Kidney (tissue), 14 donors: ENCODE data around the gene RNF7. TPM values are rescaled to one million over a fixed set of nuclear protein-coding genes. Genes with fewer than 3 reads are reported as not detected.

Experiments used
- DNase-seq, 5 donors: peaks; one replicate each; pipeline ENCODE4 v3.0.0-alpha.2; 2013 to 2020
- FAIRE-seq: peaks from 2 replicates; lab custom pipeline; 2012; peaks lifted over from hg19 to GRCh38; lab: Jason Lieb, UNC
- H3K27ac ChIP-seq, 2 donors: one replicate each; pipeline ENCODE4 v1.7.0; 2013; ENCODE audit warnings: low read depth in 2 of 2, low read length in 2 of 2, inconsistent platforms in 1 of 2
- H3K27me3 ChIP-seq: one replicate; pipeline ENCODE4 v1.7.1; 2013; ENCODE audit warnings: low read length, inconsistent platforms; ENCODE audit not compliant: control insufficient read depth, insufficient read depth
- H3K36me3 ChIP-seq, 3 donors: one replicate each; pipeline versions ENCODE4 v1.7.0 to v1.7.1; 2013; ENCODE audit warnings: low read length in 3 of 3, control low read depth in 1 of 3, inconsistent platforms in 1 of 3; ENCODE audit not compliant: insufficient read depth in 3 of 3, control insufficient read depth in 2 of 3
- H3K4me1 ChIP-seq, 3 donors: one replicate each; pipeline versions ENCODE4 v1.7.0 to v1.7.1; 2013; ENCODE audit warnings: low read length in 3 of 3, inconsistent platforms in 1 of 3, low read depth in 1 of 3; ENCODE audit not compliant: control insufficient read depth in 2 of 3, insufficient read depth in 2 of 3
- H3K4me3 ChIP-seq, 3 donors: one replicate each; pipeline versions ENCODE4 v1.7.0 to v1.8.1; 2013; ENCODE audit warnings: low read length in 3 of 3, control low read depth in 1 of 3, inconsistent platforms in 1 of 3
- H3K9ac ChIP-seq, 3 donors: one replicate each; pipeline versions ENCODE4 v1.7.0 to v1.7.1; 2013; ENCODE audit warnings: low read length in 3 of 3, control low read depth in 1 of 3, inconsistent platforms in 1 of 3
- H3K9me3 ChIP-seq, 3 donors: one replicate each; pipeline versions ENCODE4 v1.7.0 to v1.7.1; 2013; ENCODE audit warnings: low read length in 3 of 3, control low read depth in 1 of 3, inconsistent platforms in 1 of 3; ENCODE audit not compliant: control insufficient read depth in 2 of 3, insufficient read depth in 1 of 3
- intact Hi-C: fragments of 100-400 bp; cut with DNase I; formaldehyde crosslinking; loops from one replicate; pipeline ENCODE4 v1.11.1; 2022
- polyA plus RNA-seq: library from polyadenylated mRNA; stranded (reverse); fragments of 350-450 nt; fragmentation: Illumina TruSeq; extraction: RNeasy Lipid Tissue Mini Kit (QIAGEN cat#74804); gene quantifications from one replicate; pipeline ENCODE4 v1.2.3, GENCODE V29; 2014; ENCODE audit warnings: low read depth, low replicate concordance; ENCODE audit not compliant: insufficient read depth
- total RNA-seq: library from RNA; stranded (reverse); fragmentation: NEBNext Ultra II Directional; extraction: Animal tissue kit (Norgen Biotek cat#: 25700); gene quantifications from one replicate; pipeline ENCODE4 v1.2.1, GENCODE V29; 2021
- TF ChIP-seq, protein P1 (sequence below): IDR thresholded peaks from 3 replicates; pipeline ENCODE4 v1.5.1; 2012; ENCODE audit warnings: mild to moderate bottlenecking, moderate library complexity, borderline replicate concordance; ENCODE audit not compliant: insufficient read depth; ENCODE audit errors: extremely low read depth
- donor health status: control.
- donor health status: control.
- donor health status: control.
- donor health status: control.
- donor health status: control.
- donor health status: DM: yes; HTN: yes; CAD: no.
- donor health status: Normal renal cell carcinoma (clear cell type).

RNF7 gene
- total and polyA plus RNA-seq, 2 donors from 2014 or later = 83.2 to 138 TPM

DNA sequence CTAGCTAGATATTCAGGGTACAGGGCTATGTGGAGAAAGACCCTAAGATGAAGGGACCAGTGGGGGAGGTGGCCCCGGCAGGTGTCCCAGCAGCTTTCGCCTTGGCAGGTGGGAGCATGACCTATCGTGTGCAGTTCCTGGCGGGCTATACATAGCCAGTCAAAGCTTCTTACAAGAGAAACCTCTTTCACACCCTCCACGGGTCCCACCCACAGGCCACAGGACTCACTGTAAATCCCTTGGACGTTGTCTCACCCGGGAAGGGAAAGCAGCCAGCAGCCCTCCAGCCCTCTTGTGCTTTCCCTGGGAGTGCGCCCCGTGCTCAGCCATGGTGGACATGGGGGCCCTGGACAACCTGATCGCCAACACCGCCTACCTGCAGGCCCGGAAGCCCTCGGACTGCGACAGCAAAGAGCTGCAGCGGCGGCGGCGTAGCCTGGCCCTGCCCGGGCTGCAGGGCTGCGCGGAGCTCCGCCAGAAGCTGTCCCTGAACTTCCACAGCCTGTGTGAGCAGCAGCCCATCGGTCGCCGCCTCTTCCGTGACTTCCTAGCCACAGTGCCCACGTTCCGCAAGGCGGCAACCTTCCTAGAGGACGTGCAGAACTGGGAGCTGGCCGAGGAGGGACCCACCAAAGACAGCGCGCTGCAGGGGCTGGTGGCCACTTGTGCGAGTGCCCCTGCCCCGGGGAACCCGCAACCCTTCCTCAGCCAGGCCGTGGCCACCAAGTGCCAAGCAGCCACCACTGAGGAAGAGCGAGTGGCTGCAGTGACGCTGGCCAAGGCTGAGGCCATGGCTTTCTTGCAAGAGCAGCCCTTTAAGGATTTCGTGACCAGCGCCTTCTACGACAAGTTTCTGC lies 40.1 kb downstream of the RNF7 start:
- H3K27me3 ChIP-seq = no peaks in the 10 kb centered on the region
- intact Hi-C loops = no loop called here
- TF ChIP-seq, protein P1, sequence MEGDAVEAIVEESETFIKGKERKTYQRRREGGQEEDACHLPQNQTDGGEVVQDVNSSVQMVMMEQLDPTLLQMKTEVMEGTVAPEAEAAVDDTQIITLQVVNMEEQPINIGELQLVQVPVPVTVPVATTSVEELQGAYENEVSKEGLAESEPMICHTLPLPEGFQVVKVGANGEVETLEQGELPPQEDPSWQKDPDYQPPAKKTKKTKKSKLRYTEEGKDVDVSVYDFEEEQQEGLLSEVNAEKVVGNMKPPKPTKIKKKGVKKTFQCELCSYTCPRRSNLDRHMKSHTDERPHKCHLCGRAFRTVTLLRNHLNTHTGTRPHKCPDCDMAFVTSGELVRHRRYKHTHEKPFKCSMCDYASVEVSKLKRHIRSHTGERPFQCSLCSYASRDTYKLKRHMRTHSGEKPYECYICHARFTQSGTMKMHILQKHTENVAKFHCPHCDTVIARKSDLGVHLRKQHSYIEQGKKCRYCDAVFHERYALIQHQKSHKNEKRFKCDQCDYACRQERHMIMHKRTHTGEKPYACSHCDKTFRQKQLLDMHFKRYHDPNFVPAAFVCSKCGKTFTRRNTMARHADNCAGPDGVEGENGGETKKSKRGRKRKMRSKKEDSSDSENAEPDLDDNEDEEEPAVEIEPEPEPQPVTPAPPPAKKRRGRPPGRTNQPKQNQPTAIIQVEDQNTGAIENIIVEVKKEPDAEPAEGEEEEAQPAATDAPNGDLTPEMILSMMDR = no peak
- no peaks in the 10 kb centered on the region for H3K4me1 ChIP-seq
- no peak for DNase-seq
- FAIRE-seq = no peak
- no peaks in the 10 kb centered on the region for H3K36me3 ChIP-seq
- H3K4me3 ChIP-seq = no peak overlapping the region
- H3K9ac ChIP-seq = no peak overlapping the region
- H3K27ac ChIP-seq = no peak overlapping the region
- no peaks in the 10 kb centered on the region for H3K9me3 ChIP-seq

DNA sequence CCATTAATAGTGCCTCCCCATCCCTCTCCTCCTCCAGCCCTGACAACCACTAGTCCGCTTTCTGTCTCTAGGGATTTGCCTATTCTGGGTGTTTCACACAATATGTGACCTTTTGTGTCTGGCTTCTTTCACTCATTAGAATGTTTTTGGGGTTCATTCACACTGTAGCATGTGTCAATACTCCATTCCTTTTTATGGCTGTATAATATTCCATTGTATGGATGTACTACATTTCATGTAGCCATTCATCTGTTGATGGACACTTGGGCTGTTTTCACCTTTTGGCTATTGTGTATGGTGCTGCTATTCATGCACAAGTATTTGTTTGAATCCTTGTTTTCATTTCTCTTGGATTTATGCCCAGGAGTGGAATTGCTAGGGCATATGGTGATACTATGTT lies 41.6 kb downstream of the RNF7 start:
- Histone ChIP-seq H3K4me3 (no peak overlapping the region), H3K27ac (no peak overlapping the region), H3K4me1 (no peaks in the 10 kb centered on the region), H3K9ac (no peak overlapping the region), H3K36me3 (no peaks in the 10 kb centered on the region), H3K27me3 (no peaks in the 10 kb centered on the region), H3K9me3 (no peaks in the 10 kb centered on the region)
- intact Hi-C loops = no loop called here
- FAIRE-seq (no peak), DNase-seq (no peak)
- TF ChIP-seq, protein P1 = no peak

DNA sequence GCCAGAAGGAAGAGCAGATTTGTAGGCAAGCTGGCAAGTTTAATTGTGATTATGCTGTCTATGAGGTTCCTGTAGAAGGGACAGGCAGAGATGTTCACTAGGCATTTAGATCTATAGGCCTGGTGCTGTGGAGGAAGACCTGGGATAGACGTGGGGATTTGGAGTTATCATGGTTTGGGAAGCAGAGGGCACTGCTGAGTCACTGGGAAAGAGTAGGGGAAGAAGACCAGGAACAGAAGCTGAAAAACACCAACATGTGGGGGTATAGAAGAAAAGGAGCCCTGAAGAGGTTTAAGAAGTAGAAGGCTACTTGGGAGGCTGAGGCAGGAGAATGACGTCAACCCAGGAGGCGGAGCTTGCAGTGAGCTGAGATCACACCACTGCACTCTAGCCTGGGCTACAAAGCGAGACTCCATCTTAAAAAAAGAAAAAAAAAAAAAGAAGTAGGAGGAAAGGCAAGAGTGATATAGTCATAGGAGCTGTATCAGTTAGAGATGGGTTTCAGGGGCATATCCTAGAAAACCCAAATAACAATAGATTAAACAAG lies 44.4 kb downstream of the RNF7 start:
- FAIRE-seq (no peak), DNase-seq (no peak)
- no peak overlapping the region for H3K4me3 ChIP-seq
- no peak overlapping the region for H3K9ac ChIP-seq
- no peaks in the 10 kb centered on the region for H3K9me3 ChIP-seq
- TF ChIP-seq, protein P1 = peak; percentile 1
- intact Hi-C loops = no loop called here
- no peaks in the 10 kb centered on the region for H3K36me3 ChIP-seq
- H3K4me1 ChIP-seq = no peaks in the 10 kb centered on the region
- no peaks in the 10 kb centered on the region for H3K27me3 ChIP-seq
- no peak overlapping the region for H3K27ac ChIP-seq
